Eye (tissue), 1 donor: ENCODE data around the gene NABP2.

ENCODE experiments used
- DNase-seq: peaks from one replicate; pipeline ENCODE4 v3.0.0-alpha.2; 2015

Gene NABP2

GRCh38 chr12:56216461-56216860 is 7.7 kb upstream of the NABP2 start:
- no peak for DNase-seq

- DNase-seq, result no peak
Measured at GRCh38 chr12:56219840-56220239, 4.3 kb upstream of the NABP2 start.

GRCh38 chr12:56220611-56221231 is 3.4 kb upstream of the NABP2 start:
- no peak for DNase-seq

GRCh38 chr12:56221232-56221756 is 2.8 kb upstream of the NABP2 start:
- DNase-seq, result peak; percentile 89

- DNase-seq, result peak; percentile 99
Measured at GRCh38 chr12:56221757-56222530, 2.2 kb upstream of the NABP2 start, which contains the start of gene RNF41. Gene RNF41, minus strand, starts transcription at chr12:56221922. Its CDS starts 7,875 bp downstream, at chr12:56214047.

GRCh38 chr12:56222531-56222895 is 1.6 kb upstream of the NABP2 start:
- DNase-seq, result no peak

GRCh38 chr12:56223571-56224101 is 506 bp upstream of the NABP2 start:
- DNase-seq, result peak; percentile 18

GRCh38 chr12:56224954-56225353 is 812 bp downstream of the NABP2 start:
- DNase-seq, result no peak

GRCh38 chr12:56229082-56229481 is 4.9 kb downstream of the NABP2 start:
- DNase-seq, result no peak

GRCh38 chr12:56229916-56230431 is 5.8 kb downstream of the NABP2 start, which contains the start of gene SLC39A5:
Gene SLC39A5, plus strand, starts transcription at chr12:56230051. Its CDS starts 1,224 bp downstream, at chr12:56231275.
- no peak for DNase-seq

- no peak for DNase-seq
Measured at GRCh38 chr12:56230432-56231183, 6.5 kb downstream of the NABP2 start.

- no peak for DNase-seq
Measured at GRCh38 chr12:56231184-56231582, 7.0 kb downstream of the NABP2 start.

- DNase-seq, result no peak
Measured at GRCh38 chr12:56234746-56235436, 10.7 kb downstream of the NABP2 start.

- DNase-seq, result no peak
Measured at GRCh38 chr12:56236091-56236490, 11.9 kb downstream of the NABP2 start.

- DNase-seq, result no peak
Measured at GRCh38 chr12:56236985-56237384, 12.8 kb downstream of the NABP2 start.

GRCh38 chr12:56237552-56237951 is 13.4 kb downstream of the NABP2 start:
- no peak for DNase-seq

- DNase-seq, result no peak
Measured at GRCh38 chr12:56241424-56242303, 17.5 kb downstream of the NABP2 start.

GRCh38 chr12:56242986-56243385 is 18.8 kb downstream of the NABP2 start:
- no peak for DNase-seq

- DNase-seq, result no peak
Measured at GRCh38 chr12:56243731-56244181, 19.6 kb downstream of the NABP2 start.

GRCh38 chr12:56244494-56244893 is 20.4 kb downstream of the NABP2 start:
- no peak for DNase-seq

GRCh38 chr12:56247923-56248322 is 23.8 kb downstream of the NABP2 start:
- no peak for DNase-seq
